GM12865 (cell line): Measurements from ENCODE around the gene NFIA.

ENCODE experiments used
- DNase-seq: peaks from one replicate; pipeline ENCODE4 v3.0.0; 2010; ENCODE audit warnings: low read depth
- H3K4me3 ChIP-seq: 2 replicates; pipeline ENCODE4 v1.5.1; 2011; ENCODE audit warnings: mild to moderate bottlenecking, low read depth, low read length, control low read depth
- CTCF ChIP-seq: IDR thresholded peaks from 2 replicates; pipeline ENCODE4 v1.5.1; 2011; ENCODE audit warnings: low read length, control low read depth, low read depth, inconsistent platforms; ENCODE audit not compliant: insufficient read depth; ENCODE audit errors: missing control alignments

Gene NFIA

GRCh38 chr1:61498342-61498741 is 416.0 kb downstream of the NFIA start:
- DNase-seq, result no peak
- TF ChIP-seq CTCF, result no peak
- no peak overlapping the region for H3K4me3 ChIP-seq

GRCh38 chr1:61501971-61502916 is 419.9 kb downstream of the NFIA start:
- no peak overlapping the region for H3K4me3 ChIP-seq
- no peak for DNase-seq
- no peak for TF ChIP-seq CTCF

GRCh38 chr1:61504305-61504704 is 421.9 kb downstream of the NFIA start:
- H3K4me3 ChIP-seq, result no peak overlapping the region
- no peak for DNase-seq

GRCh38 chr1:61504852-61505390 is 422.6 kb downstream of the NFIA start:
- DNase-seq, result no peak
- no peak for TF ChIP-seq CTCF
- no peak overlapping the region for H3K4me3 ChIP-seq

More at GRCh38 chr1:61504305-61504704, 421.9 kb downstream of the NFIA start:
- TF ChIP-seq CTCF, result no peak

GRCh38 chr1:61506236-61506635 is 423.9 kb downstream of the NFIA start:
- no peak for TF ChIP-seq CTCF
- DNase-seq, result no peak
- H3K4me3 ChIP-seq, result no peak overlapping the region

- H3K4me3 ChIP-seq, result no peak overlapping the region
- no peak for DNase-seq
- TF ChIP-seq CTCF, result no peak
Measured at GRCh38 chr1:61506944-61507500, 424.7 kb downstream of the NFIA start.
